Measurements from ENCODE around the gene ZMPSTE24. TPM values are rescaled to one million over a fixed set of nuclear protein-coding genes. Genes with fewer than 3 reads are reported as not detected.

Gene ZMPSTE24
- total and polyA plus RNA-seq, 11 donors, result 20.3 to 45.8 (median 31.7) TPM

DNA sequence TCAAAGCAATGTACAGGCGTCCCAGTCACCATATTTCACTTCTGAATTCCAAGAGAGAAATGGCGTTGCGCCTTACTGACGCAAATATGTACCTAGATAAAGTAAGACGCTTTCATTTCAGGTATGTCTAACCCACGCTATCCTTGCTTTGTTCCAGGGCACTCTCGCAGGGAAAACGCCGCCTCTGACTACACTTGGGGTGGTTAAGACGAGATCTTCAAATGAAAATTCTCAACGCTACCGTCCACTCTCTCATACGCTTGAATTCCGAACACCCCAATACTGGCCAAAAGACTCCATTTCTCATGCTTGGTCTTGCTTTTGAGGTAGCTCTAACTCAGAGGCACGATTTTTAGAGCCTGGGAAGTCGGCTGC, 736 bp upstream of the ZMPSTE24 start:
- peak overlapping the region; percentile 86 to 98 (median 94) for H3K27ac ChIP-seq
- peaks cover 3 to 50% (median 31%) of the 10 kb centered on the region in 12 donors for H3K4me1 ChIP-seq
- peaks cover 0 to 30% (median 23%) of the 10 kb centered on the region in 9 donors for H3K36me3 ChIP-seq
- H3K4me3 ChIP-seq, result peak overlapping the region; percentile 72 to 98 (median 90)
- no peak for DNase-seq
- H3K27me3 ChIP-seq, result no peaks in the 10 kb centered on the region
- no peaks in the 10 kb centered on the region for H3K9me3 ChIP-seq
- intact Hi-C loops (cut with DNase I), result loop anchor here in 7 of 10 donors (2.0 to 10.0 kb wide), 4 partner anchors 92 to 115 kb away; partner anchors contain the start of genes RLF (in 7 of the 7) and SMAP2 (in 1 of the 7)
- ATAC-seq, result peak in 3 of 4 donors; percentile 1 to 12 (median 9)
- WGBS, 4 donors, result 0 to 1% (median 0%) methylated on average over 16 of the region's 16 CpGs
- TF ChIP-seq, protein P1, sequence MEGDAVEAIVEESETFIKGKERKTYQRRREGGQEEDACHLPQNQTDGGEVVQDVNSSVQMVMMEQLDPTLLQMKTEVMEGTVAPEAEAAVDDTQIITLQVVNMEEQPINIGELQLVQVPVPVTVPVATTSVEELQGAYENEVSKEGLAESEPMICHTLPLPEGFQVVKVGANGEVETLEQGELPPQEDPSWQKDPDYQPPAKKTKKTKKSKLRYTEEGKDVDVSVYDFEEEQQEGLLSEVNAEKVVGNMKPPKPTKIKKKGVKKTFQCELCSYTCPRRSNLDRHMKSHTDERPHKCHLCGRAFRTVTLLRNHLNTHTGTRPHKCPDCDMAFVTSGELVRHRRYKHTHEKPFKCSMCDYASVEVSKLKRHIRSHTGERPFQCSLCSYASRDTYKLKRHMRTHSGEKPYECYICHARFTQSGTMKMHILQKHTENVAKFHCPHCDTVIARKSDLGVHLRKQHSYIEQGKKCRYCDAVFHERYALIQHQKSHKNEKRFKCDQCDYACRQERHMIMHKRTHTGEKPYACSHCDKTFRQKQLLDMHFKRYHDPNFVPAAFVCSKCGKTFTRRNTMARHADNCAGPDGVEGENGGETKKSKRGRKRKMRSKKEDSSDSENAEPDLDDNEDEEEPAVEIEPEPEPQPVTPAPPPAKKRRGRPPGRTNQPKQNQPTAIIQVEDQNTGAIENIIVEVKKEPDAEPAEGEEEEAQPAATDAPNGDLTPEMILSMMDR (IDR thresholded peaks at IDR 0.05), result no peak
- TF ChIP-seq POLR2A (IDR thresholded peaks at IDR 0.05), result no peak

DNA sequence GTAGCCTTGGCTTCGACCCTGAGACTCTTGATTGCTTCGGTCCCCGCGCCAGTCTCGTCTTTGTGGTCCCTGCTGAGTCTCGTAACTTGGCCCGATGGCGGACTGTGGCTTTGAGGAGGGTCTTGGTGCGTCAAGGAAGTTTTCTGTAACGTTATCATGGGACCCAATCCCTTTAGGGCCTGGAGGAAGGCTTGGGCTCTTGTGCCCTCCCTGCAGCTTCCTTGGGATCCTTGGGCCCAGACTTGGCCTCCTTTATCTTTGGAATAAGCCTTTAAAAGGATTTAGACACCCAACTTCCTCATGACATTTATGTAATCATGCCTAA, 371 bp downstream of the ZMPSTE24 start:
- Histone ChIP-seq H3K36me3 (peaks cover 0 to 41% (median 34%) of the 10 kb centered on the region in 9 donors), H3K4me1 (peaks cover 7 to 61% (median 43%) of the 10 kb centered on the region in 12 donors), H3K4me3 (peak overlapping the region; percentile 72 to 98 (median 90)), H3K27ac (peak overlapping the region in 11 of 12 donors; percentile 86 to 98 (median 94)), H3K27me3 (no peaks in the 10 kb centered on the region), H3K9me3 (no peaks in the 10 kb centered on the region)
- intact Hi-C loops (cut with DNase I), result loop anchor here in 7 of 10 donors (5.0 to 10.0 kb wide), 3 partner anchors 94 to 114 kb away; partner anchors contain the start of genes RLF (in 6 of the 7) and SMAP2 (in 1 of the 7)
- DNase-seq, result no peak
- no peak for ATAC-seq
- 0% methylated on average over 8 to 10 of the region's 10 CpGs for WGBS, 4 donors
- TF ChIP-seq, protein P1 (IDR thresholded peaks at IDR 0.05), result no peak
- TF ChIP-seq POLR2A (IDR thresholded peaks at IDR 0.05), result no peak

DNA sequence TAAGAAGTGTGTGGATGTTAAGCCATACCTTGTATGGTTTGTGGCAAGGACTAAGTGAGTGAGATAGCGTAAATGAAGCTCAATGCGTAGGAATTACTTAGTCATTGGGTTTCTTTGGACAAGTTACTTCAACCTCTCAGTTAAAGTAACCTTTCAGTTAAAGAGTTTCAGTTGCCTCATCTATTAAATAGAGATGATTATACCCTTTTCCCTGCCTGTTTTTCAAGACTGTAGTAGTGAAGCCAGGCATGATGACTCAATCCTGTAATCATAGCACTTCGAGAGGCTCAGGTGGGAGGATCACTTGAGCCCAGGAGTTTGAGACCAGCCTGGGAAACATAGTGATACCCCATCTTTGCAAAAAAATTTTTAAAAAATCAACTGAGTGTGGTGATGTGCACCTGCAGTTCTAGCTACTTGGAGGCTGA, 6.3 kb downstream of the ZMPSTE24 start:
- ATAC-seq, result no peak
- H3K9me3 ChIP-seq, result no peaks in the 10 kb centered on the region
- H3K4me1 ChIP-seq, result peaks cover 4 to 67% (median 33%) of the 10 kb centered on the region in 12 donors
- TF ChIP-seq, protein P1 (IDR thresholded peaks at IDR 0.05), result no peak
- TF ChIP-seq POLR2A (IDR thresholded peaks at IDR 0.05), result no peak
- no peak for DNase-seq
- H3K4me3 ChIP-seq, result no peak overlapping the region
- no peaks in the 10 kb centered on the region for H3K27me3 ChIP-seq
- H3K36me3 ChIP-seq, result peaks cover 0 to 98% (median 82%) of the 10 kb centered on the region in 9 donors
- WGBS, 4 donors, result 87 to 94% (median 91%) methylated on average over 3 of the region's 3 CpGs
- intact Hi-C loops (cut with DNase I), result no loop called here
- peak overlapping the region in 5 of 12 donors; percentile 41 to 68 (median 51) for H3K27ac ChIP-seq

DNA sequence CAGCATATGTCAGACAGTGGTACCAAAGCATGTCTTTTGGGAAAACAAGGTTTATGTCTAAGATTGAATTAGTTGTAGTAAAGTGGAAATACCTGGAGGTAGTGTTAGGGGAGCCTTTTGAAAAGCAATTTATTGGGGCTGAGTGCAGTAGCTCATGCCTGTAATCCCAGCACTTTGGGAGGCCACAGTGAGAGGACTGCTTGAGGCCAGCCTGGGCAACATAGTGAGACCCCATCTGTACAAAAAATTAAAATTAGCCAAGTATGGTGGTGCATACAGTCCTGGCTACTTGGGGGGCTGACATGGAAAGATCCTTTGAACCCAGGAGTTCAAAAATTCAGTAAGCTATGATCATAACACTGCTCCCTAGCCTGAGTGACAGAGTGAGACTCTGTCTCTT, 7.3 kb downstream of the ZMPSTE24 start:
- intact Hi-C loops (cut with DNase I), result no loop called here
- Histone ChIP-seq H3K9me3 (no peaks in the 10 kb centered on the region), H3K4me1 (peaks cover 4 to 59% (median 28%) of the 10 kb centered on the region in 12 donors), H3K36me3 (peaks cover 0 to 99% (median 86%) of the 10 kb centered on the region in 9 donors), H3K27me3 (no peaks in the 10 kb centered on the region), H3K4me3 (peak overlapping the region in 1 of 12 donors; percentile 1), H3K27ac (peak overlapping the region in 2 of 12 donors; percentile 14 to 72)
- ATAC-seq (no peak), DNase-seq (no peak)
- TF ChIP-seq, protein P1 (IDR thresholded peaks at IDR 0.05), result no peak
- TF ChIP-seq POLR2A (IDR thresholded peaks at IDR 0.05), result no peak
